ENCODE data around the gene UQCC2. TPM values are rescaled to one million over a fixed set of nuclear protein-coding genes. Genes with fewer than 3 reads are reported as not detected.

The UQCC2 gene
- total RNA-seq, 2 experiments from 2014 or later: 141 to 147 TPM

DNA sequence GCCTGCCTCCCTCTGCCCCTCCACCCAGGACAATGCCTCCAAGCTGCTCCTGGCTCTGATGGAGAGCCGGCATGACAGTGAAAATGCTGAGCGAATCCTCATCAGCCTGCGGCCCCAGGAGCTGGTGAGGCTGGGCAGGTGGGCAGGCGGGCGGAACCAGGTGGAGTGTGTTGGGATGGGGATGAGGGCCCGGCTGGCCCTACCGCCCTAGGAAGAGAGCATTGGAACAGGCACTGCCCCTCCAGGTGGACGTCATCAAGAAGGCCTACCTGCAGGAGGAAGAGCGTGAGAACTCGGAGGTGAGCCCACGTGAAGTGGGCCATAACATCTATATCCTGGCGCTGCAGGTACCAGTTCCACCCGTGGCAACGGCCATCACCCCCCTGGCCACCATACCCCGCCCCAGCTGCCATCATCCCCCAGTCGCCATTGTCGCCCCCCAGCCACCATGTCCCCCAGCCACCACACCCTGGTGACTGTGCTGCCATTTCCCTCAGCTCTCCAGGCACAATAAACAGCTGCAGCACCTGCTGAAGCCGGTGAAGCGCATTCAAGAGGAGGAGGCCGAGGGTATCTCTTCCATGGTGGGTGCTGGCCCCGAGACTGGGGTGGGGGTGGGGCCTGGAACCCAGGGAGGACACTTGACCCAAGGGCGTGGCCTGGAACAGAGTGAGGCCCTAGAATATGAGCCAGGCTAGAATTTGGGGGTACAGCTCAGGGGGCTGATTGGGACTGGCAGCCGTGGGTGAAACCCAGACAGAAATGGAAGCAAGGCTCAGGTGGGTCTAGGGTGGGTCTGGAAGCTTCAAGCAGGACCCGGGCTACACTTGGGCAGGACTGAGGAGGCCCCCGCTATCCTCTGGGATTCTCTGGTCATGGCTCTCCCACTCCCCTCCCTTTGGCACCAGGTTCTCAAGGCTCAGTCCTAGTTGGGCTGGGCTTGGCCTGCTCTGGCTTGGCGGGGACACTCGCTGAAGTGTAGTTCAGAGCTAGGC is 24.2 kb downstream of the UQCC2 start:
- ATAC-seq (no peak), DNase-seq (no peak)
- peaks cover 67% of the 10 kb centered on the region for H3K36me3 Mint-ChIP-seq (ENCODE audit: low read depth)
- H3K9me3 Mint-ChIP-seq (ENCODE audit: low read depth): no peaks in the 10 kb centered on the region
- ChIA-PET CTCF (interaction anchor here (2.2 kb wide), 1 partner anchor 13 kb away, joined by 6 read pairs; no protein-coding TSS in a partner anchor), POLR2A (no interaction called here)
- peaks cover 30% of the 10 kb centered on the region for H3K4me1 Mint-ChIP-seq
- no peak overlapping the region for H3K4me3 Mint-ChIP-seq
- H3K27ac Mint-ChIP-seq: no peak overlapping the region
- intact Hi-C loops (cut with DNase I, micrococcal nuclease): no loop called here
- H3K27me3 Mint-ChIP-seq: no peaks in the 10 kb centered on the region

DNA sequence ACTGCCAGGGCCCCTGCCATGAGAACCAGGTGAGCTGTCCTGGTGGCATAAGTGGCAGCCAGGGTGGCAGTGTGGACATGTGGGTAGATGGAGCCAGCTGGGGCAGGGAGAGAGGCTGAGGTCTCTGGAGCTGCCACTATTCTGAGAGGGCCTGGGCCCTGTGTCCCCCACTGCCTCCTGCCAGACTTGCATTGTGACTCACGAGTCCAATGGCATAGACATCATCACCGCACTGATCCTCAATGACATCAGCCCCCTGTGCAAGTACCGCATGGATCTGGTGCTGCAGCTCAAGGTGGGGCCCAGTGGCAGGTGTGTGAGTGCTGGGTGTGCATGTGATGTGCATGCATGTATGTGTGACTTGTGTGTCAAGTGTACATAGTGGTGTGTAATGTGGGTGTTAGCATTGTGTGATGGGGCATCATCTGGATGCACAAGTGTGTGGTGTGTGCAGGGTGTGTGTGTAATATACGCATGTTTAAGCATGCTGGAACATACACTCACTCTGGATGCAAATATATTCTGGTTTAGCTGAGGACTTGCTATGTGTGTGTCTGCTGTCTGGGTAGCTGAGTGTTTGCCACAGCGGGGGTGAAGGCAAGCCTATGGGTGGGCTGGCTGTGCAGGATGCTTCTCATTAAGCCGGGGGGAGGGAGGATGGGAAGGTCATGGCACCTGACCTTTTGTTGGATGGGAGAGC is 25.1 kb downstream of the UQCC2 start:
- CTCF ChIA-PET: interaction anchor here (0.7 to 2.2 kb wide), 2 partner anchors 10 to 14 kb away, joined by 3 to 6 read pairs; no protein-coding TSS in a partner anchor
- Mint-ChIP-seq H3K9me3 (ENCODE audit: low read depth) (no peaks in the 10 kb centered on the region), H3K4me3 (no peak overlapping the region), H3K36me3 (ENCODE audit: low read depth) (peaks cover 60% of the 10 kb centered on the region), H3K27ac (no peak overlapping the region), H3K27me3 (no peaks in the 10 kb centered on the region), H3K4me1 (peaks cover 22% of the 10 kb centered on the region)
- no peak for DNase-seq
- intact Hi-C loops (cut with DNase I, micrococcal nuclease): no loop called here
- ATAC-seq: no peak
- POLR2A ChIA-PET: no interaction called here

DNA sequence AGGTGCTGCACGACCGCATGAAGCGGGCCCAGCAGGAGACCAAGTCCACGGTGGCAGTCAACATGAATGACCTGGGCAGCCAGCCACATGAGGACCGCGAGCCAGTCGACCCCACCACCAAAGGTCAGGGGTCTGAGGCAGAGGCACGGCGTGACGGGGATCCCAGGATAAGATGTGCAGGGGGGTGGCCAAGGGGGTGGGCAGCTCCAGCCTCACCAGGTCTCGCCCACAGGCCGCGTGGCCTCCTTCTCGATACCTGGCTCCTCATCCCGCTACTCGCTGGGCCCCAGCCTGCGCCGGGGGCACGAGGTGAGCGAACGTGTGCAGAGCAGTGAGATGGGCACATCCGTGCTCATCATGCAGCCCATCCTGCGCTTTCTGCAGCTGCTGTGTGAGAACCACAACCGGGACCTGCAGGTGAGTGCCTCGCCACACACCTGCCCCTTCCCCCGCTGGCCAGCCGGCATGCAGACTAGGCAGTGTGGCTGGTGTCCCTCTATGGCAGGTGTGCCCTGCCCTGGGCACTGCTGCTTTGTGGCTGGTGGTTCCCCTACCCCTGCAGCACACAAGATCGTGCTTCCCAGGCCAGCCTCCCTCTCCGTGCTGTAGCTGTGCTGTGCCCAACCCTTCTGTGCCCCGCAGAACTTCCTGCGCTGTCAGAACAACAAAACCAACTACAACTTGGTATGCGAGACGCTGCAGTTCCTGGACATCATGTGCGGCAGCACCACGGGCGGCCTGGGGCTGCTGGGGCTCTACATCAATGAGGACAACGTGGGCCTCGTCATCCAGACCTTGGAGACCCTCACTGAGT is 25.9 kb downstream of the UQCC2 start:
- H3K27ac Mint-ChIP-seq: no peak overlapping the region
- intact Hi-C loops (cut with DNase I, micrococcal nuclease): no loop called here
- no peak overlapping the region for H3K4me3 Mint-ChIP-seq
- ChIA-PET POLR2A (no interaction called here), CTCF (interaction anchor here (0.7 to 2.2 kb wide), 2 partner anchors 10 to 15 kb away, joined by 3 to 6 read pairs; no protein-coding TSS in a partner anchor)
- ATAC-seq (no peak), DNase-seq (no peak)
- peaks cover 59% of the 10 kb centered on the region for H3K36me3 Mint-ChIP-seq (ENCODE audit: low read depth)
- H3K9me3 Mint-ChIP-seq (ENCODE audit: low read depth): no peaks in the 10 kb centered on the region
- peaks cover 17% of the 10 kb centered on the region for H3K4me1 Mint-ChIP-seq
- H3K27me3 Mint-ChIP-seq: no peaks in the 10 kb centered on the region

GRCh38 chr6:33684983-33685382 is 26.5 kb downstream of the UQCC2 start:
- ATAC-seq (no peak), DNase-seq (no peak)
- Mint-ChIP-seq H3K27me3 (no peaks in the 10 kb centered on the region), H3K4me3 (no peak overlapping the region), H3K27ac (no peak overlapping the region), H3K9me3 (ENCODE audit: low read depth) (no peaks in the 10 kb centered on the region), H3K4me1 (peaks cover 17% of the 10 kb centered on the region), H3K36me3 (ENCODE audit: low read depth) (peaks cover 63% of the 10 kb centered on the region)
- CTCF ChIA-PET: no interaction called here
- POLR2A ChIA-PET: no interaction called here
- intact Hi-C loops (cut with DNase I, micrococcal nuclease): no loop called here

DNA sequence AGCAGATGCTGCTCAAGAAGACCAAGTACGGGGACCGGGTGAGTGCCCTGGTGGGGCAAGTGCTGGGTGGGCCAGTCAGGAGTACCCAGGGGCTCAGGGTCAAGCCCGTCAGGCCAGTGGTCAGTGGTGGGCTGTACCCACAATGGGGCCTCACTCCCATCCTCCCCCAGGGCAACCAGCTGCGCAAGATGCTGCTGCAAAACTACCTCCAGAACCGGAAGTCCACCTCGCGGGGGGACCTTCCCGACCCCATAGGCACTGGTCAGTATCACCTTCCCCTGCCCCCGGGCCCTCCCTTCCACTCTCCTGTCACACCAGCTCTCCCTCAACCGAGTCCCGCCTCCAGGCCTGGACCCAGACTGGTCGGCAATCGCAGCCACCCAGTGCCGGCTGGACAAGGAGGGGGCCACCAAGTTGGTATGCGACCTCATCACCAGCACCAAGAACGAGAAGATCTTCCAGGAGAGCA is 27.0 kb downstream of the UQCC2 start:
- ChIA-PET CTCF (no interaction called here), POLR2A (no interaction called here)
- H3K27me3 Mint-ChIP-seq: no peaks in the 10 kb centered on the region
- intact Hi-C loops (cut with DNase I, micrococcal nuclease): no loop called here
- peaks cover 62% of the 10 kb centered on the region for H3K36me3 Mint-ChIP-seq (ENCODE audit: low read depth)
- peaks cover 17% of the 10 kb centered on the region for H3K4me1 Mint-ChIP-seq
- no peak overlapping the region for H3K27ac Mint-ChIP-seq
- DNase-seq: no peak
- ATAC-seq: no peak
- H3K9me3 Mint-ChIP-seq (ENCODE audit: low read depth): no peaks in the 10 kb centered on the region
- H3K4me3 Mint-ChIP-seq: no peak overlapping the region

DNA sequence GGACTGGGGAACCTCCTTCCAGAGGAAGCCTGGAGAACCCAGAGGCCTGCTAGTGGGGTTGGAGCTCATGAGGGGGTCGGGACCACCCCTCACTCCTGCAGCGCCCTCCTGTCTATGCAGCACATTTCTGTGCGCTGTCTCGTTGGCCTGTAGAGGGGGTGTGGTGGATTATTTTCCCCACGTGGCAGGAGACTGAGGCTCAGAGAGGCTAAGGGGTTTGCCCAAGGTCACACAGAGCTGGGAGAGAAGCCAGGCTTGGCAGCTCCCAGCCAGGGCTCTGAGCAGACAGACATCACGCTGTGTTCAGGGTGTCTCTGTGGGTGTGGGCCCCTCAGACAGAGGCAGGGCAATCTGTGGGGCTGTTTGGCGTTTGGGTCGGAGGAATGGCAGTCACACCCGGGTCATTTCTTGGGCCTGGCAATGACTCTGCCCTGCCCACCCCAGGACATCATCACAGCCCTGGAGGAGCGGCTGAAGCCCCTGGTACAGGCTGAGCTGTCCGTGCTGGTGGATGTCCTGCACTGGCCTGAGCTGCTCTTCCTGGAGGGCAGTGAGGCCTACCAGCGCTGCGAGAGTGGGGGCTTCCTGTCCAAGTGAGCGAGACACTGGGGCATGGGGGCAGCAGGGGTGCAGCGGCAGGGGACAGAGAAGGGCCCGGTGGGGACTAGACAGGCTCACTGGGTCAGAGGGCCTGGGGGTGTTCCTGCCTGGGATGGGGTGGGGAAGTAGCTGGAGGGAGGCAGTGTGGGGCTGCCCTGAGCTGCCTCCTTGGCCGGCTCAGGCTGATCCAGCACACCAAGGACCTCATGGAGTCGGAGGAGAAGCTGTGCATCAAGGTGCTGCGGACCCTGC is 27.7 kb downstream of the UQCC2 start:
- Mint-ChIP-seq H3K9me3 (ENCODE audit: low read depth) (no peaks in the 10 kb centered on the region), H3K27me3 (no peaks in the 10 kb centered on the region), H3K4me3 (no peak overlapping the region), H3K27ac (peak overlapping the region; percentile 79), H3K4me1 (peaks cover 17% of the 10 kb centered on the region), H3K36me3 (ENCODE audit: low read depth) (peaks cover 61% of the 10 kb centered on the region)
- ChIA-PET POLR2A (interaction anchor here (0.6 to 1.4 kb wide), 2 partner anchors 12 to 13 kb away, joined by 3 read pairs; no protein-coding TSS in a partner anchor), CTCF (interaction anchor here (1.1 to 2.7 kb wide), 4 partner anchors 17 to 214 kb away, joined by 3 to 7 read pairs (median 5); no protein-coding TSS in a partner anchor)
- DNase-seq (no peak), ATAC-seq (peak; percentile 58)
- intact Hi-C loops (cut with DNase I, micrococcal nuclease): no loop called here

DNA sequence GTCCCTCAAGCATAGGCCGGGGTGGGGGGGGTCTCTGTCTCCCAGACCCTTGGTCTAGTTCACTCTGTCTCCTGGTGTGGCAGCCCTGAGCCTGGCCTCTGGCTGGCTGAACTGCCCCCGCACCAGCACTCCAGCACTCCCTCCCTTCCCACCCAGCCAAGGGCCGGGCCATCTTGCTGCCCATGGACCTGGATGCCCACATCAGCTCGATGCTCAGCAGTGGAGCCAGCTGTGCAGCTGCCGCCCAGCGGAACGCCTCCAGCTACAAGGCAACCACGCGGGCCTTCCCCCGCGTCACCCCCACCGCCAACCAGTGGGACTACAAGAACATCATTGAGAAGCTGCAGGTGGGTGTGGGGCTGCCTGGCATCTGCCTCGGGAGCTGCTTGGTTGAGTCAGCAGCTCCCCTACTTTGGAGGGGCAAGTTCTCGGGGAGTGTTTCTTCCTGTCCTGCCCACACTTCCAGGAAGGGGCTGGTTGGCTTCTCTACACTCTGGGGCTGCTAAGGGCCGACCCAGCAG is 28.4 kb downstream of the UQCC2 start:
- POLR2A ChIA-PET: interaction anchor here (0.6 to 1.4 kb wide), 2 partner anchors 13 to 14 kb away, joined by 3 read pairs; no protein-coding TSS in a partner anchor
- ATAC-seq (peak; percentile 79), DNase-seq (peak; percentile 75)
- Mint-ChIP-seq H3K27ac (peak overlapping the region; percentile 79), H3K27me3 (no peaks in the 10 kb centered on the region), H3K9me3 (ENCODE audit: low read depth) (no peaks in the 10 kb centered on the region), H3K36me3 (ENCODE audit: low read depth) (peaks cover 60% of the 10 kb centered on the region), H3K4me1 (peaks cover 17% of the 10 kb centered on the region), H3K4me3 (no peak overlapping the region)
- CTCF ChIA-PET: interaction anchor here (1.1 to 2.7 kb wide), 4 partner anchors 18 to 214 kb away, joined by 3 to 7 read pairs (median 5); no protein-coding TSS in a partner anchor
- intact Hi-C loops (cut with DNase I, micrococcal nuclease): no loop called here

GRCh38 chr6:33682341-33682740 is 29.2 kb downstream of the UQCC2 start:
- ChIA-PET CTCF (interaction anchor here (2.1 to 2.7 kb wide), 2 partner anchors 19 to 97 kb away, joined by 7 read pairs; no protein-coding TSS in a partner anchor), POLR2A (no interaction called here)
- H3K4me3 Mint-ChIP-seq: no peak overlapping the region
- intact Hi-C loops (cut with DNase I, micrococcal nuclease): no loop called here
- no peaks in the 10 kb centered on the region for H3K9me3 Mint-ChIP-seq (ENCODE audit: low read depth)
- DNase-seq: no peak
- H3K4me1 Mint-ChIP-seq: peaks cover 17% of the 10 kb centered on the region
- H3K27ac Mint-ChIP-seq: no peak overlapping the region
- no peak for ATAC-seq
- H3K27me3 Mint-ChIP-seq: no peaks in the 10 kb centered on the region
- peaks cover 60% of the 10 kb centered on the region for H3K36me3 Mint-ChIP-seq (ENCODE audit: low read depth)

DNA sequence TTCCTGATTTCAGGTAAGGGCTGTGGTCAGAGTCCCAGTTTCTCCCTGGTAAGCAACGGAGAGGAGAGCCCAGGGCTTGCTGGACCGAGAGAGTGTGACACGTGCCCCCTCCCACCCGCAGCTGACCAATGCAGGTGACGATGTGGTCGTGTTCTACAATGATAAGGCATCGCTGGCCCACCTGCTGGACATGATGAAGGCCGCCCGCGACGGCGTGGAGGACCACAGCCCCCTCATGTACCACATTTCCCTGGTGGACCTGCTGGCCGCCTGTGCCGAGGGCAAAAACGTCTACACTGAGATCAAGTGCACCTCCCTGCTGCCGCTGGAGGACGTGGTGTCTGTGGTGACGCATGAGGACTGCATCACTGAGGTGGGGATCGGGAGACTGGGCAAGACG is 31.7 kb downstream of the UQCC2 start:
- intact Hi-C loops (cut with DNase I, micrococcal nuclease): no loop called here
- H3K27ac Mint-ChIP-seq: no peak overlapping the region
- no peaks in the 10 kb centered on the region for H3K9me3 Mint-ChIP-seq (ENCODE audit: low read depth)
- H3K27me3 Mint-ChIP-seq: no peaks in the 10 kb centered on the region
- peaks cover 17% of the 10 kb centered on the region for H3K4me1 Mint-ChIP-seq
- POLR2A ChIA-PET: no interaction called here
- ATAC-seq (no peak), DNase-seq (no peak)
- H3K4me3 Mint-ChIP-seq: no peak overlapping the region
- H3K36me3 Mint-ChIP-seq (ENCODE audit: low read depth): peaks cover 55% of the 10 kb centered on the region
- CTCF ChIA-PET: interaction anchor here (1.7 kb wide), 1 partner anchor 21 kb away, joined by 4 read pairs; no protein-coding TSS in a partner anchor

DNA sequence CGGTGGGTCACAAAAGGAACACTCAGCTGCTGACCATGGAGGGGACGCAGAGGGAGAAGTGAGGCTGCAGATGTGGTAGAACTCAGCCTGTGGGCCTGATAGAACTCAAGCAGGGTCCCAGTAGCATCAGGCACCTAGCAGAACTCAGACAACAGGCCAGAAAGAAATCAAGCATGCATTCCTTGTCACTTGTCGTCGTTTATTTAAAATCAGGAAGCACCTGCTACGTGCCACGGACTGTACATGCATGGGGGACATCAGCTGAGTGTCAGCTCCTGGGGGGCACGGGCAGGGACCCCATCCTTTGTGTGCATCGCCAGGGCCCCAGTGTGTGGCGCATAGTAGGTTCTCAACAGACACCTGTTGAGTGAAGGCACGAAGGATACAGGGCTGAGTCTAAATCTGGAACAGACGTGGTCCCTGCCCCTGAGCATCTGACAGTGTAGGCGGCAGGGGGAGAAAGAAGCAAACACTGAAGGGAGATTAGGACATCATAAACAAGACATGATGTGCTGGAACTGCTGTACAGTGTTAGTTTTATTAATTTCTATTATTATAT is 32.5 kb downstream of the UQCC2 start:
- ChIA-PET POLR2A (no interaction called here), CTCF (interaction anchor here (1.7 kb wide), 1 partner anchor 22 kb away, joined by 4 read pairs; no protein-coding TSS in a partner anchor)
- Mint-ChIP-seq H3K9me3 (ENCODE audit: low read depth) (no peaks in the 10 kb centered on the region), H3K4me3 (no peak overlapping the region), H3K27me3 (no peaks in the 10 kb centered on the region), H3K4me1 (peaks cover 17% of the 10 kb centered on the region), H3K27ac (no peak overlapping the region), H3K36me3 (ENCODE audit: low read depth) (peaks cover 54% of the 10 kb centered on the region)
- DNase-seq: no peak
- intact Hi-C loops (cut with DNase I, micrococcal nuclease): no loop called here
- ATAC-seq: no peak
